Right lobe of liver (tissue), 6 donors: Measurements from ENCODE around the gene TACSTD2. TPM values are rescaled to one million over a fixed set of nuclear protein-coding genes. Genes with fewer than 3 reads are reported as not detected.
A peak's percentile ranks its signal among the peaks of the same experiment; 100 is the strongest.
"Not testable (repeated sequence)": the region's sequence is repeated elsewhere in the genome, so short reads cannot be mapped to it uniquely, and the experiment has no call there.

Source experiments
- ATAC-seq, 4 donors: fragments of 200-7000 bp; cut with Tn5 transposase; one replicate each; pipeline ENCODE4 v1.9.1; 2020; ENCODE audit warnings: mild to moderate bottlenecking in 4 of 4, moderate library complexity in 4 of 4
- DNase-seq, 3 donors: peaks; one replicate each; pipeline ENCODE4 v3.0.0-alpha.2; 2020
- H3K27ac ChIP-seq, 3 donors: fragments of 200-600 bp; one replicate each; pipeline ENCODE4 v1.8.0; 2022
- H3K27me3 ChIP-seq, 2 donors: fragments of 200-600 bp; one replicate each; pipeline ENCODE4 v1.8.0; 2022
- H3K36me3 ChIP-seq, 4 donors: fragments of 200-600 bp; sonication (generic) in 1 of 4; one replicate each; pipeline versions ENCODE4 v1.5.1 to v1.8.0; 2017 to 2022; ENCODE audit warnings: control low read depth in 1 of 4
- H3K4me1 ChIP-seq, 4 donors: fragments of 200-600 bp; sonication (generic) in 1 of 4; one replicate each; pipeline versions ENCODE4 v1.5.1 to v1.8.0; 2017 to 2022; ENCODE audit warnings: control low read depth in 1 of 4
- H3K4me3 ChIP-seq, 3 donors: fragments of 200-600 bp; one replicate each; pipeline ENCODE4 v1.8.0; 2022
- H3K9me3 ChIP-seq, 4 donors: fragments of 200-600 bp; sonication (generic) in 1 of 4; one replicate each; pipeline versions ENCODE4 v1.5.1 to v1.8.0; 2017 to 2022; ENCODE audit warnings: control low read depth in 1 of 4
- POLR2A ChIP-seq: fragments of 450-650 bp; IDR thresholded peaks from one replicate; pipeline ENCODE4 v1.6.1; 2017; ENCODE audit warnings: antibody characterized with exemption, mild to moderate bottlenecking
- WGBS: methylation state at CpG from one replicate; pipeline ENCODE4 v1.1.6; 2018; ENCODE audit warnings: low coverage, low lambda C conversion rate; ENCODE audit not compliant: insufficient coverage; ENCODE audit errors: missing lambda C conversion rate; 5-methylcytosine and 5-hydroxymethylcytosine counted together
- intact Hi-C, 2 donors: fragments of 100-400 bp; cut with DNase I; formaldehyde crosslinking; loops; one replicate each; pipeline versions ENCODE4 v1.11.2 to v1.14.1; 2022
- long read RNA-seq: library from polyadenylated mRNA; unstranded; transcript quantifications from one replicate; pipeline ENCODE4 v2.0.0, GENCODE V29; 2019
- total RNA-seq, 6 experiments: library from RNA; depleted of rRNA in 2 of 6; stranded (reverse); fragments of >200 nt in 2 of 6; fragmentation: NEBNext Ultra II Directional in 3 of 6; extraction: Animal tissue kit (Norgen Biotek cat#: 25700) in 3 of 6; gene quantifications; one replicate each; pipeline versions ENCODE4 v1.1.0 to v1.2.4, GENCODE V29; 2016 to 2023
- TF ChIP-seq, protein P1 (sequence below), 4 donors: fragments of 200-600 bp in 3 of 4; fragments of 450-650 bp in 1 of 4; IDR thresholded peaks; one replicate each; pipeline versions ENCODE4 v1.5.1 to v1.8.0; 2016 to 2022; ENCODE audit warnings: antibody characterized with exemption in 4 of 4, mild to moderate bottlenecking in 2 of 4
- donor health status: DM: no; HTN: yes; CAD: no.
- donor health status: DM: no; HTN: no; CAD: no.
- donor health status: DM: no; HTN: no; CAD: no.
- donor health status: DM: no; HTN: yes; CAD: no.
- donor health status: DM: no; HTN: yes; CAD: no.

The TACSTD2 gene, protein sequence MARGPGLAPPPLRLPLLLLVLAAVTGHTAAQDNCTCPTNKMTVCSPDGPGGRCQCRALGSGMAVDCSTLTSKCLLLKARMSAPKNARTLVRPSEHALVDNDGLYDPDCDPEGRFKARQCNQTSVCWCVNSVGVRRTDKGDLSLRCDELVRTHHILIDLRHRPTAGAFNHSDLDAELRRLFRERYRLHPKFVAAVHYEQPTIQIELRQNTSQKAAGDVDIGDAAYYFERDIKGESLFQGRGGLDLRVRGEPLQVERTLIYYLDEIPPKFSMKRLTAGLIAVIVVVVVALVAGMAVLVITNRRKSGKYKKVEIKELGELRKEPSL
- 1 to 10 TPM; 1.0 to 4.7 (median 1.3) TPM for total RNA-seq
- long read RNA-seq, partial matches to known transcripts = 0 of 3 reads
- long read RNA-seq, other reads (novel, unspliced or antisense) = 0 of 3 reads

DNA sequence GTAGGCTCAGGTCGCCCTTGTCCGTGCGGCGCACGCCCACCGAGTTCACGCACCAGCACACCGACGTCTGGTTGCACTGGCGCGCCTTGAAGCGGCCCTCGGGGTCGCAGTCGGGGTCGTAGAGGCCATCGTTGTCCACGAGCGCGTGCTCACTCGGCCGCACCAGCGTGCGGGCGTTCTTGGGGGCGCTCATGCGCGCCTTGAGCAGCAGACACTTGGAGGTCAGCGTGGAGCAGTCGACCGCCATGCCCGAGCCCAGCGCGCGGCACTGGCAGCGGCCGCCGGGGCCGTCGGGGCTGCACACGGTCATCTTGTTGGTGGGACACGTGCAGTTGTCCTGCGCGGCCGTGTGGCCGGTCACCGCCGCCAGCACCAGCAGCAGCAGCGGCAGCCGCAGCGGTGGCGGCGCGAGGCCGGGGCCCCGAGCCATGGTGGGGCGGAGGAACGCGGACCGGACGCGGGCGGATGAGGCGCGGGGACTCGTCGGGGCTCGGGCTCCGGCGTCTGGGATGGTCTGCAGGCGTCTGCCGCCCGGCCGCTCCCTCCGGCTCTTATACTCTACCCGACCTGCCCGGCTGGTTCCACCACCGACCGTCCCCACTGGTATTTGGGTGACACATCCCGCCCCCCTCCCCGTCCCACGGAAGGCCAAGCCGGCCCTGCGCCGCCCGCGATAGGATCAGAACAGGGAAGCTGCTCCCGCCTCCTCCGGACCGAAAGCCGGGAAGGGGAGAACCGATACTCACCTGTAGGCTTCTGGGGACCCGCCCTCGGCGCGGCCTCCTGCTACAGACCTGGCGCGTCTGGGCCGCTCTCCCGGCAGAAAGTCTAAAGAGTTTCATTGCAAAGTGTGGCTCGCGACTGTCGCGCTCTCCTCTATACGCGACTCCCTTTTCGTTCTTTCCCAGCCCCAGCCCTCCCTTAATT, at the start of gene TACSTD2:
Gene TACSTD2 (minus strand): TSS at position 526 of the 927 bp plus-strand sequence. CDS start 96 bp downstream, at position 430.
- Histone ChIP-seq H3K27ac (peak within 1 kb of the TSS in 2 of 3 donors; percentile 11 to 37), H3K27me3 (peaks cover 0 to 23% of the 10 kb centered on the region in 2 donors), H3K4me1 (peaks cover 0 to 12% (median 0%) of the 10 kb centered on the region in 4 donors), H3K36me3 (no peaks in the 10 kb centered on the region), H3K4me3 (peak within 1 kb of the TSS; percentile 7 to 36 (median 12)), H3K9me3 (no peaks in the 10 kb centered on the region)
- 23% methylated on average over 17 of the region's 107 CpGs for WGBS
- intact Hi-C loops = no loop called here
- DNase-seq (peak; percentile 41 to 59 (median 51)), ATAC-seq (peak; percentile 39 to 64 (median 62))
- peak; percentile 44 for TF ChIP-seq POLR2A
- TF ChIP-seq, protein P1, sequence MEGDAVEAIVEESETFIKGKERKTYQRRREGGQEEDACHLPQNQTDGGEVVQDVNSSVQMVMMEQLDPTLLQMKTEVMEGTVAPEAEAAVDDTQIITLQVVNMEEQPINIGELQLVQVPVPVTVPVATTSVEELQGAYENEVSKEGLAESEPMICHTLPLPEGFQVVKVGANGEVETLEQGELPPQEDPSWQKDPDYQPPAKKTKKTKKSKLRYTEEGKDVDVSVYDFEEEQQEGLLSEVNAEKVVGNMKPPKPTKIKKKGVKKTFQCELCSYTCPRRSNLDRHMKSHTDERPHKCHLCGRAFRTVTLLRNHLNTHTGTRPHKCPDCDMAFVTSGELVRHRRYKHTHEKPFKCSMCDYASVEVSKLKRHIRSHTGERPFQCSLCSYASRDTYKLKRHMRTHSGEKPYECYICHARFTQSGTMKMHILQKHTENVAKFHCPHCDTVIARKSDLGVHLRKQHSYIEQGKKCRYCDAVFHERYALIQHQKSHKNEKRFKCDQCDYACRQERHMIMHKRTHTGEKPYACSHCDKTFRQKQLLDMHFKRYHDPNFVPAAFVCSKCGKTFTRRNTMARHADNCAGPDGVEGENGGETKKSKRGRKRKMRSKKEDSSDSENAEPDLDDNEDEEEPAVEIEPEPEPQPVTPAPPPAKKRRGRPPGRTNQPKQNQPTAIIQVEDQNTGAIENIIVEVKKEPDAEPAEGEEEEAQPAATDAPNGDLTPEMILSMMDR (IDR thresholded peaks at IDR 0.05) = no peak

DNA sequence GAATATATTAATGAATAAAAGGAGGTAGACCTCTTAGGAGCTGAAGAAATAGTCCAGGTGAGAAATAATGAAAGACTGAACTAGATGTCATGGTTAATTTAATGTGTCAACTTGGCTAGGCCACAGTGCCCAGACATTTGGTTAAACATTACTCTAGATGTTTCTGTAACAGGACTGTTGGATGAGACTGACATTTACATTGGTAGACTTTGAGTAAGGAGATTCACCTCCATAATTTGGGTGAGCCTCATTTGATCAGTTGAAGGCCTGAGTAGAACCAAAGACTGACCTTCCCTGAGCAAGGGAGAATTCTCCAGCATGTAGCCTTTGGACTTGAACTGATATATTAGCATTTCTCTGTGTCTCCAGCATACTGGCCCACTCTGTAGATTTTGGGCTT, 49.2 kb upstream of the TACSTD2 start:
- ATAC-seq (no peak), DNase-seq (no peak)
- no peak for TF ChIP-seq POLR2A
- TF ChIP-seq, protein P1 (IDR thresholded peaks at IDR 0.05) = no peak
- H3K27ac ChIP-seq = no peak overlapping the region
- H3K4me3 ChIP-seq = no peak overlapping the region
- intact Hi-C loops = no loop called here
- no peaks in the 10 kb centered on the region for H3K4me1 ChIP-seq
- H3K27me3 ChIP-seq = no peaks in the 10 kb centered on the region
- H3K9me3 ChIP-seq = no peaks in the 10 kb centered on the region
- no peaks in the 10 kb centered on the region for H3K36me3 ChIP-seq

DNA sequence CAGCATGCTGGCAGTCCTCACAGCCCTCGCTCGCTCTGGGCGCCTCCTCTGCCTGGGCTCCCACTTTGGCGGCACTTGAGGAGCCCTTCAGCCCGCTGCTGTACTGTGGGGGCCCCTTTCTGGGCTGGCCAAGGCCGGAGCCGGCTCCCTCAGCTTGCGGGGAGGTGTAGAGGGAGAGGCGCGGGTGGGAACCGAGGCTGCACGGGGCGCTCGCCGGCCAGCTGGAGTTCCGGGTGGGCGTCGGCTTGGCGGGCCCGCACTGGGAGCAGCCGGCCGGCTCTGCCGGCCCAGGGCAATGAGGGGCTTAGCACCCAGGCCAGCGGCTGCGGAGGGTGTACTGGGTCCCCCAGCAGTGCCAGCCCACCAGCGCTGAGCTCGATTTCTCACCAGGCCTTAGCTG, 46.2 kb upstream of the TACSTD2 start:
- DNase-seq, intact Hi-C loops: not testable (repeated sequence)
- 100% methylated on average over 9 of the region's 27 CpGs for WGBS

DNA sequence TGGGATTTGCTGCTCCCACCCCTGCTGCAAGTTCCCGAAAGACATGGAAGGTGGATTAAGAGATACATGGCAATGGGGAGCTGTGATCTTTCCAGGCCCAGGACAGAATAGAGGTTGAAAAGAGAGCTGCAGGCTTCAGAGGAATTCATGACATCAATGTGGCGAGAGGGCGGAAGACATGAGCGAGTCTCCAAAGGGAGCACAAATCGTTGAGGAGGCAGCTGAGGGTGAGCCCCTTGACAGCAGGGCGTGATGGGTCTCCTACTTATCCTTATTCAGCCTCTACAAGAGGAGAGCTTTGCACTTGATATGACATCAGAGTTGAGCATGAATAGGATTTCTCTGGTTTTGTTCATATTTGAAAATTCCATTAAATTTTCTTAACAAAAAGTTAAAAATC, 45.5 kb upstream of the TACSTD2 start:
- WGBS = 86% methylated on average over 6 of the region's 6 CpGs
- no peaks in the 10 kb centered on the region for H3K27me3 ChIP-seq
- H3K4me3 ChIP-seq = no peak overlapping the region
- intact Hi-C loops = no loop called here
- TF ChIP-seq, protein P1 (IDR thresholded peaks at IDR 0.05) = no peak
- TF ChIP-seq POLR2A = no peak
- H3K4me1 ChIP-seq = no peaks in the 10 kb centered on the region
- no peak overlapping the region for H3K27ac ChIP-seq
- no peaks in the 10 kb centered on the region for H3K9me3 ChIP-seq
- H3K36me3 ChIP-seq = no peaks in the 10 kb centered on the region
- no peak for DNase-seq
- ATAC-seq = no peak

More for the DNA sequence above, 46.2 kb upstream of the TACSTD2 start:
- not testable (repeated sequence) for H3K4me1 ChIP-seq, H3K36me3 ChIP-seq, H3K27ac ChIP-seq, H3K4me3 ChIP-seq, ATAC-seq, H3K9me3 ChIP-seq, H3K27me3 ChIP-seq

DNA sequence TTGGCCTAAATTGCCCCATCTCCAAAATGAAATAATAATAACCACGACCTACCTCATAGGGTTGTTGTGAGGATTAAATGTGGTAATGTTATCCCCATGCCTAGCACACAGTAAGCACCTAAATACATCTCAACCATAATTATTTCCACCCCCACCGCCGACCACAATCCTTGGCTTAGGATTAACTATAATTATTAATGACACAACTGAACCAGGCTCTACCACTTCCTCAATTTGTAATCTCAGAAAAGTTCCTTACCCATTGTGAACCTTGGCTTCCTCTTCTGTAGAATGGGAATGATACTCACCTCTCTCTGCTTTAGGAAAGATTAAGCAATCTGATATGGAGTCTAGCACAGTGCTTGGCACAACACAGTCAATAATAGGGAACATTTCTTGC, 44.3 kb upstream of the TACSTD2 start:
- H3K27ac ChIP-seq = no peak overlapping the region
- ATAC-seq (no peak), DNase-seq (no peak)
- H3K27me3 ChIP-seq = no peaks in the 10 kb centered on the region
- H3K4me1 ChIP-seq = no peaks in the 10 kb centered on the region
- H3K36me3 ChIP-seq = no peaks in the 10 kb centered on the region
- WGBS = 36% methylated on average over 3 of the region's 3 CpGs
- intact Hi-C loops = no loop called here
- no peaks in the 10 kb centered on the region for H3K9me3 ChIP-seq
- H3K4me3 ChIP-seq = no peak overlapping the region
- TF ChIP-seq POLR2A = no peak
- TF ChIP-seq, protein P1 (IDR thresholded peaks at IDR 0.05) = no peak
